Esophagus squamous epithelium (tissue), 4 donors: ENCODE measurements around the gene CST3.

Source experiments
- CTCF ChIP-seq, 6 experiments: fragments of 450-650 bp in 4 of 6; fragments of 200-600 bp in 2 of 6; sonication (generic) in 2 of 6; IDR thresholded peaks; one replicate each; pipeline ENCODE4 v1.5.1; 2016 to 2019; ENCODE audit warnings: antibody characterized with exemption in 6 of 6, mild to moderate bottlenecking in 4 of 6, moderate library complexity in 4 of 6
- POLR2A ChIP-seq, 4 donors: fragments of 450-650 bp; IDR thresholded peaks; one replicate each; pipeline ENCODE4 v1.6.1; 2017; ENCODE audit warnings: antibody characterized with exemption in 4 of 4, mild to moderate bottlenecking in 4 of 4, moderate library complexity in 3 of 4

- TF ChIP-seq CTCF (IDR thresholded peaks at IDR 0.05) (no peak), POLR2A (IDR thresholded peaks at IDR 0.05) (peak in 2 of 4 donors; percentile 17 to 29)
These were observed 14.9 kb downstream of the CST3 start for GRCh38 chr20:23622839-23623343.
